GM19397 (cell line): Measurements from ENCODE around the gene MCM6.

Experiments used
- ATAC-seq: cut with Tn5 transposase; IDR thresholded peaks from one replicate; pipeline ENCODE4 v1.9.1; 2021; ENCODE audit warnings: mild to moderate bottlenecking, moderate library complexity; ENCODE audit not compliant: unreplicated experiment

Gene MCM6

GRCh38 chr2:135791418-135792190 lies 84.6 kb downstream of the MCM6 start:
- ATAC-seq, result no peak

- no peak for ATAC-seq
Measured at GRCh38 chr2:135790423-135790822, 85.8 kb downstream of the MCM6 start.
